A673 (cell line): ENCODE measurements around the gene SP2.

Experiments
- EZH2 ChIP-seq: fragments of 200-600 bp; sonication (generic); IDR thresholded peaks from 2 replicates; pipeline ENCODE4 v1.6.1; 2017; ENCODE audit warnings: borderline replicate concordance, low read depth, mild to moderate bottlenecking, mixed read lengths, antibody characterized with exemption, low read length; ENCODE audit not compliant: poor library complexity, severe bottlenecking
- TF ChIP-seq, protein P1 (sequence below): fragments of 300-800, 200-600 bp; sonication (generic); conservative IDR thresholded peaks from 2 replicates; pipeline ENCODE4 v1.5.1; 2017; ENCODE audit warnings: low read depth, mild to moderate bottlenecking, antibody characterized with exemption, low read length, moderate library complexity, mixed read lengths

- TF ChIP-seq, protein P1, sequence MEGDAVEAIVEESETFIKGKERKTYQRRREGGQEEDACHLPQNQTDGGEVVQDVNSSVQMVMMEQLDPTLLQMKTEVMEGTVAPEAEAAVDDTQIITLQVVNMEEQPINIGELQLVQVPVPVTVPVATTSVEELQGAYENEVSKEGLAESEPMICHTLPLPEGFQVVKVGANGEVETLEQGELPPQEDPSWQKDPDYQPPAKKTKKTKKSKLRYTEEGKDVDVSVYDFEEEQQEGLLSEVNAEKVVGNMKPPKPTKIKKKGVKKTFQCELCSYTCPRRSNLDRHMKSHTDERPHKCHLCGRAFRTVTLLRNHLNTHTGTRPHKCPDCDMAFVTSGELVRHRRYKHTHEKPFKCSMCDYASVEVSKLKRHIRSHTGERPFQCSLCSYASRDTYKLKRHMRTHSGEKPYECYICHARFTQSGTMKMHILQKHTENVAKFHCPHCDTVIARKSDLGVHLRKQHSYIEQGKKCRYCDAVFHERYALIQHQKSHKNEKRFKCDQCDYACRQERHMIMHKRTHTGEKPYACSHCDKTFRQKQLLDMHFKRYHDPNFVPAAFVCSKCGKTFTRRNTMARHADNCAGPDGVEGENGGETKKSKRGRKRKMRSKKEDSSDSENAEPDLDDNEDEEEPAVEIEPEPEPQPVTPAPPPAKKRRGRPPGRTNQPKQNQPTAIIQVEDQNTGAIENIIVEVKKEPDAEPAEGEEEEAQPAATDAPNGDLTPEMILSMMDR: no peak
- no peak for TF ChIP-seq EZH2
These were observed 46.5 kb downstream of the SP2 start for GRCh38 chr17:47942568-47942967.
